Measurements from ENCODE around the gene SPRED2. TPM values are rescaled to one million over a fixed set of nuclear protein-coding genes. Genes with fewer than 3 reads are reported as not detected.

SPRED2 gene
- total RNA-seq, 1 donor from 2014 or later: 55.8 TPM

GRCh38 chr2:65292461-65293011, 139.9 kb downstream of the SPRED2 start:
- Mint-ChIP-seq H3K27ac (ENCODE audit: unreplicated experiment) (no peak overlapping the region), H3K36me3 (ENCODE audit: low read depth) (no peaks in the 10 kb centered on the region)

GRCh38 chr2:65292106-65292400, 140.3 kb downstream of the SPRED2 start:
- Mint-ChIP-seq H3K27ac (ENCODE audit: unreplicated experiment) (no peak overlapping the region), H3K4me3 (no peak overlapping the region), H3K27me3 (ENCODE audit: low read depth) (no peaks in the 10 kb centered on the region), H3K9me3 (no peaks in the 10 kb centered on the region), H3K36me3 (ENCODE audit: low read depth) (no peaks in the 10 kb centered on the region), H3K4me1 (peaks cover 34% of the 10 kb centered on the region)
- TF ChIP-seq CTCF (conservative IDR thresholded peaks at IDR 0.05): no peak
- no peak for DNase-seq (ENCODE audit: low read depth, low spot score)

More at GRCh38 chr2:65292461-65293011, 139.9 kb downstream of the SPRED2 start:
- Mint-ChIP-seq H3K4me1 (peaks cover 34% of the 10 kb centered on the region), H3K27me3 (ENCODE audit: low read depth) (no peaks in the 10 kb centered on the region), H3K9me3 (no peaks in the 10 kb centered on the region), H3K4me3 (no peak overlapping the region)
- no peak for DNase-seq (ENCODE audit: low read depth, low spot score)
- no peak for TF ChIP-seq CTCF (conservative IDR thresholded peaks at IDR 0.05)

- no peak for DNase-seq (ENCODE audit: low read depth, low spot score)
- Mint-ChIP-seq H3K36me3 (ENCODE audit: low read depth) (no peaks in the 10 kb centered on the region), H3K4me1 (peaks cover 34% of the 10 kb centered on the region), H3K27me3 (ENCODE audit: low read depth) (no peaks in the 10 kb centered on the region), H3K27ac (ENCODE audit: unreplicated experiment) (no peak overlapping the region), H3K4me3 (no peak overlapping the region), H3K9me3 (no peaks in the 10 kb centered on the region)
- no peak for TF ChIP-seq CTCF (conservative IDR thresholded peaks at IDR 0.05)
These were observed 140.9 kb downstream of the SPRED2 start for GRCh38 chr2:65291216-65292105.

GRCh38 chr2:65287364-65287763, 145.0 kb downstream of the SPRED2 start:
- no peak for TF ChIP-seq CTCF (conservative IDR thresholded peaks at IDR 0.05)
- no peaks in the 10 kb centered on the region for H3K9me3 Mint-ChIP-seq
- H3K4me3 Mint-ChIP-seq: no peak overlapping the region
- no peak overlapping the region for H3K27ac Mint-ChIP-seq (ENCODE audit: unreplicated experiment)
- no peaks in the 10 kb centered on the region for H3K36me3 Mint-ChIP-seq (ENCODE audit: low read depth)
- H3K4me1 Mint-ChIP-seq: peaks cover 11% of the 10 kb centered on the region
- DNase-seq (ENCODE audit: low read depth, low spot score): no peak
- H3K27me3 Mint-ChIP-seq (ENCODE audit: low read depth): no peaks in the 10 kb centered on the region

GRCh38 chr2:65282477-65283053, 149.8 kb downstream of the SPRED2 start:
- Mint-ChIP-seq H3K27me3 (ENCODE audit: low read depth) (no peaks in the 10 kb centered on the region), H3K27ac (ENCODE audit: unreplicated experiment) (no peak overlapping the region), H3K4me3 (no peak overlapping the region), H3K4me1 (peaks cover 9% of the 10 kb centered on the region), H3K36me3 (ENCODE audit: low read depth) (no peaks in the 10 kb centered on the region), H3K9me3 (no peaks in the 10 kb centered on the region)
- DNase-seq (ENCODE audit: low read depth, low spot score): no peak
- TF ChIP-seq CTCF (conservative IDR thresholded peaks at IDR 0.05): no peak
